GM19025 (cell line): ENCODE data around the gene UBE2D3.
A peak's percentile ranks its signal among the peaks of the same experiment; 100 is the strongest.
"Not testable (repeated sequence)": the region's sequence is repeated elsewhere in the genome, so short reads cannot be mapped to it uniquely, and the experiment has no call there.

Experiments used
- ATAC-seq: cut with Tn5 transposase; IDR thresholded peaks from one replicate; pipeline ENCODE4 v1.9.1; 2021; ENCODE audit warnings: mild to moderate bottlenecking, low read depth, moderate library complexity; ENCODE audit not compliant: unreplicated experiment

The UBE2D3 gene

GRCh38 chr4:102832105-102832504, 4.8 kb upstream of the UBE2D3 start:
- ATAC-seq = no peak

GRCh38 chr4:102829803-102830202, 2.5 kb upstream of the UBE2D3 start:
- ATAC-seq = no peak

GRCh38 chr4:102828497-102828808, 1.1 kb upstream of the UBE2D3 start:
- ATAC-seq = no peak

GRCh38 chr4:102827674-102828496, 534 bp upstream of the UBE2D3 start:
- ATAC-seq = peak; percentile 81

DNA sequence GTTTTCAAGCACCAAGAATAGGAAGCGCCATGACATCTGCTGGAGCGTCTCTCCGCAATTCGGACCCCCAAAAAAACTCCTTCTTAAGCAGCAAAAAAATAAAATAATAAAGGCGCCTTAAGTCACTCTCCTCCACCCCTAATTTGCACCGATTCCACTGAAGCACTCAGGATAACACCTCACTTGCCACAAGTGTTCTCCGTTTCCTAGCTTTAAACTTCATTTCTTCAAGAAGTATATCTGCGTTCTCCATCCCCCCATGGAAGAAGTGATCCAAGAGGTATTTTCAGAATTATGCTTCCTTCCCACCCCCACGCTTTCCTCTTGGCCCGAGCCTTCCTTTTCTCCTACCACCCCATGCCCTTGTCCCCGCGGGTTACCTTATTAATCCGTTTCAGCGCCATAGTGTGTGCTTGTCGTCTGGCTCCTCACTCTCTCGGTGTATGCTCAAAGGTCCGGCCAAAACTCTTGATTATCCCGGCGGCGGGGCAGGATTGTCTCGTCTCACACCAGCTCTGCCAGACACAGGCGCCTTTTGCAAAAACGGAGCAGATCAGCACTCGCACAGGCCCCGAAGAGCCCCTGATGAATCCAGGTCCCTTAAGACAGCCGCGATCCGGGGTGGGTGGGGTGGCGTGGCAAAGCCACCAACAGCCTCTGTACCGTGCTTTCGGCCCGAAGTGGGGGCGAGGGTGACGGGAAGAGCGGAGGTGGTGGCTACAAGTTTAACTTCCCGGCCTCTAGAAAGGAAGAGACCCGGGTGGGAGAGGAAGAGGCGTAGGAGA, 1.1 kb downstream of the UBE2D3 start:
- no peak for ATAC-seq

DNA sequence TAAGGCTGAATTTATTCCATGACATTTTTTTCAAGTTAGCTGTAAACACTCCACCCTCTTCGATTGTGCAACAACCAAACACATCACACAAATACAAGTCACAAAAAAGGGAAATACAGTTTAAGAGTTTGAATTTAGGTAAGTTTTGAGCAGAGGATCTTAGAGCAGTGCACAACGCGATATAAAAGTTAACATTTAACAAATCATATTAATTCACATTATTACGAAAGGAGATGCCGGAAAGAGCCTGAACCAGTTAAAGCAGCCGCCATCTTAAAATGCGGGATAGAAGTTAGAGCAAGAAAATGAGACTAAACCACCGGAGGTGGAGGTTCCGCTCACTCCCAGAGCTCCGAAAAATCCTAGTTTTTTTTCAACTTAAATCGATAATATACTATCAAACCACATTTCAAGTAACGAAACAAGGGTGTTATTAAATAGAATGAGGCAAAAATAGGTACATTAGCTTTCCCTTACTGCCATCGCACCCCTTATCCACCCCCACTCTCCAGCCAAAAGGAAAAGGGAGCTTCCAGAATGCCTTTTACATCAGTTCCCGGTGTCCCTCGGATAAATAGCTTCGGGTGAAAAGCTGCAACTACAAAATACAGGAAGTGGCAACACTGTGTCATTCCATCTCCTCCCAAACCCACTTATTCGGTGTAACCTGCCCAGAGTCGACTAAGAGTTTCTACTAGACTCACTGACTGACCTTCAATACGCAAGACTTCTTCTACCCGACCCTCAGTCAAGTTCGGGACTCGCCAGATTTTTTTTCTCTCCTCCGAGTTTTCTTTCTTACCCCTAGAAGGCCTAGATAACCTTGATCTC, 1.9 kb downstream of the UBE2D3 start:
- no peak for ATAC-seq

DNA sequence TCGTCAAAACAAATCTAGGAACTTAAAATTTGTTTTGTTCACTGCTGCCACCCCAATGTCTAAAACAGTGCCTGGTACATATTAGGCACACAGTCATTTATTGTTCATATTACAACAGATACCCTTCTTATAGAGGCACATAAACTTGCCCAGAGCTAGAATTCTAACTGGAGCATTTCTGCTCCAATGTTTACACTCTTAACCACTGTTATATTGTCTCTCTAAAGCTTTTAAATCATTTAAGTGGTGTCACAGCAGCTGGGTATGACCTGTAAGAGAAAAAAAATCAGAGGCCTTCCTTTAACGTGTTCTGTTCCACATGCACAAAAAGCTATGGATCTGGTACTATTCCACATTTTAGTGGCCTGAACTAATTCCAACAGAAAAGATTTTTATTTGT, 3.0 kb downstream of the UBE2D3 start:
- no peak for ATAC-seq

DNA sequence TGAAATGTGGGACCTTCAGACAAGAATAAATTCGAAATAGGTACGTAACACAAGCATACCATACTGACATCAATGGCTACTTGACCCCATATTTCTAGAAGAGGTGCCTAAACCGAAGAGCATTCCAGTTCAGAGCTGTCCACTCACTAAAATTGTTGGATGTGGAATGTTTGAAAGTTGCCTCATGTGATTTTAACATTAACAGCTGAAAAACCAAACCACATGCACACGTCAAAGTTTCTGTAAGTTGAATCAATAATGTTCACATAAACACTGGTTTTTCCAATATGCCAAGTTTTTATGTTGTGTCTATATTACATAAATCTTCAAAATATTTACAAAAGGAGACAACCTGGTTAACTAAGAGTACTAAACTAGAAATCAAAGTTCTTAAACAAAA, 3.5 kb downstream of the UBE2D3 start:
- no peak for ATAC-seq

DNA sequence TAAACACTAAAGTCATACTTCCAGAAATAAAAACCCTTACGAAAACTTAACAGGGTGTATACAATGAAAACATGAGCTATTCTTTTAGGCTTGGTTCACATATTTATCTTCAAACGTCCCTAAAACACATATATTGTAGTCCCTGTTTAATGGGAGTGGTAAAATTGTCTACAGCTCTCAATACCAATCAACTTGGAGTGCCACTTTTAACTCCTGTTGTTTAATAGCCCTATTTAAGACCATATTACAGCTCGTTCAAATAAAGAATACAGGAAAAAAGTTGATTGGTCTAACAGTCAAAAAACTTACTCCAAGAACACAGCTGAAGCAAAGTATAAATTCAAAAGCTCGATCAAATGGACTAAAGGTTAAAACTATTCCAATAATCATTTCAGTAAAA, 3.9 kb downstream of the UBE2D3 start:
- no peak for ATAC-seq

GRCh38 chr4:102819588-102820365, 7.6 kb downstream of the UBE2D3 start:
- no peak for ATAC-seq

DNA sequence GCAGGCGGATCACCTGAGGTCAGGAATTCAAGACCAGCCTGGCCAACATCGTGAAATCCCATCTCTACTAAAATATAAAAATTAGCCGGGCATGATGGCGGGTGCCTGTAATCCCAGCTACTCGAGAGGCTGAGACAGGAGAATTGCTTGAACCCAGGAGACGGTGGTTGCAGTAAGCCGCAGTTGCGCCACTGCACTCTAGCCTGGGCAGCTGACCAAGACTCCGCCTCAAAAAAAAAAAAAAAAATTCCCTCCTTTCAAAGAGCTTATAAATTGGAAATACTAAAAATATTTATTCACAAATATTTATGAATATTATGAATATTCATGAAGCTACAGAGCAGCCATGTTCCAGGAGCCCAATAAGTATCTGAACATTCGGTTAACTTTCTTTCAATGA, 8.3 kb downstream of the UBE2D3 start:
- not testable (repeated sequence) for ATAC-seq

DNA sequence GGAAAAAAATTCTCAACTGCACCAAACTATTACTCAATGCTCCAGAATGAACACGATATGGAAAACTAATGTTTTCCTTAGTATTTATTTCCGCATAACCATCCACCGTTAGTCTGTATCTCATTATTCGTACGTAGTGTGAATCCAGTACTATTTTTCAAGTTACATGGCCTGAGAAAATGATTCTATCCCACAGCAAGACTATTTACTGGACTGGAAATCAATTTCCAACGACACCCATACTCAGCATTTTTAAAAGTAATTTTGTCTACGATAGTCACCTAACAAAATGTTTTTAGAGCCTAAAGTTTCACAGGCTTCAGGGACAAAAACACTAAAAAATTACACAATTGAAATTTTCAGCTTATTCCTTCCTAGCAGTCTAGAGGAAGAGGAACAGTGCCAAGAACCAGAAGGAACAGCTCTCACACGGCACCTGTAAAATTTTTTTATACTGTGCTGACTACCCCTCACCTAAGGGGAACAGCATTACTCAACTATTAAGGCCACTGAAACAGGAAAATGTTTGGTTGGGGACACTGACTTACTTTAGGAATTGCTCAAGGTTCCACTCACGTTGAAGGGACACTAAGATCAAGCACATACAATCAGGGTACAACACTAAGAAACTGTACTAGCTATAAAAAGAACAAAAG, 9.6 kb downstream of the UBE2D3 start:
- ATAC-seq = no peak

- ATAC-seq = no peak
Measured at GRCh38 chr4:102817021-102817605, 10.2 kb downstream of the UBE2D3 start.

- ATAC-seq = no peak
Measured at GRCh38 chr4:102815981-102816380, 11.4 kb downstream of the UBE2D3 start.

GRCh38 chr4:102809691-102810090, 17.7 kb downstream of the UBE2D3 start:
- no peak for ATAC-seq

- no peak for ATAC-seq
Measured at GRCh38 chr4:102809190-102809589, 18.2 kb downstream of the UBE2D3 start.

GRCh38 chr4:102808009-102808408, 19.3 kb downstream of the UBE2D3 start:
- ATAC-seq = no peak

- peak; percentile 51 for ATAC-seq
Measured at GRCh38 chr4:102807345-102807744, 20.0 kb downstream of the UBE2D3 start.

DNA sequence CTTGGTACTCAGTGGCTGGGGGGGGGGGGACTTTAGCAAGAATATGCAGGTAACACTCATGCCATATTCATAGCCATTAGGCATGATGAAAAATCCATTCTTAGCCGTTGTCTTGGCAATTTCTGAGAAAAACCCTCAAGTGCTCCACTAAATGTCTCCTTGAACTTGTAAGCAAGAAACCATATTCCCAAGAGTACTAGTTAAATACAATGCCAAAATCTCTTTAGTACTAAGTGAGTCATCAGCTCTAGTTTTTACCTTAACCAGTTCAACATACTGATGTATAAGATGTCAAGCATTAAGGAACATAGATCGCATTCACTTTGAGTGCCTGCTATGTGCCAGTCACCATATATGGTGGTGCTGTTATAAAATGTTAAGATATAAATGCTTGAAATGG, 27.5 kb downstream of the UBE2D3 start:
- no peak for ATAC-seq
